GM12892 (cell line): ENCODE measurements around the gene GPR132.

ENCODE experiments used
- POLR2A ChIP-seq: IDR thresholded peaks from 2 replicates; pipeline ENCODE4 v1.6.1; 2011; ENCODE audit warnings: low read depth, low read length, control low read depth
- TAF1 ChIP-seq: IDR thresholded peaks from 2 replicates; pipeline ENCODE4 v1.6.1; 2011; ENCODE audit warnings: low read depth, mild to moderate bottlenecking, control low read depth, low read length, borderline replicate concordance

GRCh38 chr14:105028251-105028927 lies 36.8 kb downstream of the GPR132 start:
- no peak for TF ChIP-seq POLR2A
- no peak for TF ChIP-seq TAF1
